T follicular helper cell (primary cell): ENCODE data around the gene CFAP298.

Source experiments
- DNase-seq: peaks from one replicate; pipeline ENCODE4 v3.0.0-alpha.2; 2020; ENCODE audit warnings: low read depth

Gene CFAP298

GRCh38 chr21:32599091-32599490 is 13.1 kb downstream of the CFAP298 start:
- DNase-seq, result no peak

- no peak for DNase-seq
Observed at GRCh38 chr21:32597205-32597604, 15.0 kb downstream of the CFAP298 start.

GRCh38 chr21:32595431-32595830 is 16.7 kb downstream of the CFAP298 start:
- DNase-seq, result no peak

GRCh38 chr21:32593690-32594089 is 18.5 kb downstream of the CFAP298 start:
- DNase-seq, result no peak

GRCh38 chr21:32592929-32593502 is 19.2 kb downstream of the CFAP298 start:
- DNase-seq, result no peak

GRCh38 chr21:32590130-32590529 is 22.0 kb downstream of the CFAP298 start:
- no peak for DNase-seq

GRCh38 chr21:32587651-32588050 is 24.5 kb downstream of the CFAP298 start:
- DNase-seq, result no peak

- no peak for DNase-seq
Observed at GRCh38 chr21:32587120-32587519, 25.1 kb downstream of the CFAP298 start.

- DNase-seq, result no peak
Observed at GRCh38 chr21:32585970-32586369, 26.2 kb downstream of the CFAP298 start.

- DNase-seq, result no peak
Observed at GRCh38 chr21:32585042-32585710, 27.0 kb downstream of the CFAP298 start, which contains the start of gene TCP10L. Gene TCP10L (minus strand): TSS chr21:32585523. CDS start chr21:32584304, 1,219 bp downstream.

GRCh38 chr21:32584472-32584871 is 27.7 kb downstream of the CFAP298 start:
- DNase-seq, result no peak

GRCh38 chr21:32581732-32582131 is 30.4 kb downstream of the CFAP298 start:
- no peak for DNase-seq

- no peak for DNase-seq
Observed at GRCh38 chr21:32580949-32581348, 31.2 kb downstream of the CFAP298 start.

GRCh38 chr21:32578107-32578691 is 34.0 kb downstream of the CFAP298 start:
- no peak for DNase-seq

GRCh38 chr21:32576011-32576410 is 36.2 kb downstream of the CFAP298 start:
- no peak for DNase-seq

GRCh38 chr21:32574946-32575925 is 36.9 kb downstream of the CFAP298 start:
- no peak for DNase-seq

- no peak for DNase-seq
Observed at GRCh38 chr21:32572574-32573420, 39.4 kb downstream of the CFAP298 start.

GRCh38 chr21:32570456-32570855 is 41.7 kb downstream of the CFAP298 start:
- DNase-seq, result no peak

GRCh38 chr21:32569261-32570230 is 42.6 kb downstream of the CFAP298 start:
- DNase-seq, result peak; percentile 68

GRCh38 chr21:32567626-32568025 is 44.6 kb downstream of the CFAP298 start:
- no peak for DNase-seq
